ENCODE data around the gene ACACB.

DNA sequence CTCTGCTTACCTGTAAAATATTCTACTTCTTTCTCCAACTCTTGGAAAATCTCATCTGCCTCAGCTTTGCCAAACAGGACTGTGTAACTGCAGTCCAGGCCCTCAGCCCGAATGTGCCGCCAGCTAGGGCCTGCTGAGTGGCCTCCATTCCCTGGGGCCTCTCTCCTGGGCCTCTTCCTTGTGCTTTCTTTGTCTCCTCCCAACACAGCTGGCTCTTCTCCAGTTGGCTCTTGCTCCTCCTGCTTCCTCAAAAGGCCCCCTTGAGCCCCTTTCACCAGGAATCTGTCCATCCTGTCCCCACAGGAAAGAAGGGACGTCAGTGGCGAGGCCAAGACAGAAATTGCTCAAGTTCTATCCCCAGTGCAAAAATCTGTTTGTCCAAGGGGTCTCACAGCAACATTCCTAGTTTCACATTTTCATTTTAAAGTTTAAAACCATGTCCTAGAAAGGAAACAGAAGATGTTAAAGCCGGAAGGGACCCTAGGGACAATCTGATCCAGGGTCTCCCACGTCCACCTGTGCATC, 23.8 kb upstream of the ACACB start:
- TF ChIP-seq, protein P1, sequence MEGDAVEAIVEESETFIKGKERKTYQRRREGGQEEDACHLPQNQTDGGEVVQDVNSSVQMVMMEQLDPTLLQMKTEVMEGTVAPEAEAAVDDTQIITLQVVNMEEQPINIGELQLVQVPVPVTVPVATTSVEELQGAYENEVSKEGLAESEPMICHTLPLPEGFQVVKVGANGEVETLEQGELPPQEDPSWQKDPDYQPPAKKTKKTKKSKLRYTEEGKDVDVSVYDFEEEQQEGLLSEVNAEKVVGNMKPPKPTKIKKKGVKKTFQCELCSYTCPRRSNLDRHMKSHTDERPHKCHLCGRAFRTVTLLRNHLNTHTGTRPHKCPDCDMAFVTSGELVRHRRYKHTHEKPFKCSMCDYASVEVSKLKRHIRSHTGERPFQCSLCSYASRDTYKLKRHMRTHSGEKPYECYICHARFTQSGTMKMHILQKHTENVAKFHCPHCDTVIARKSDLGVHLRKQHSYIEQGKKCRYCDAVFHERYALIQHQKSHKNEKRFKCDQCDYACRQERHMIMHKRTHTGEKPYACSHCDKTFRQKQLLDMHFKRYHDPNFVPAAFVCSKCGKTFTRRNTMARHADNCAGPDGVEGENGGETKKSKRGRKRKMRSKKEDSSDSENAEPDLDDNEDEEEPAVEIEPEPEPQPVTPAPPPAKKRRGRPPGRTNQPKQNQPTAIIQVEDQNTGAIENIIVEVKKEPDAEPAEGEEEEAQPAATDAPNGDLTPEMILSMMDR (conservative IDR thresholded peaks at IDR 0.05 in 1 of 2, IDR thresholded peaks at IDR 0.05 in 1 of 2; ENCODE audit: extremely low read depth in 1 of 2, insufficient read depth in 1 of 2, low read depth in 1 of 2, low read length in 2 of 2) = no peak
- no peak for TF ChIP-seq EZH2 (IDR thresholded peaks at IDR 0.05; ENCODE audit: borderline replicate concordance, low read length)
